ENCODE measurements around the gene NELFE.
"Not testable (repeated sequence)": the region's sequence is repeated elsewhere in the genome, so short reads cannot be mapped to it uniquely, and the experiment has no call there.

The NELFE gene, protein sequence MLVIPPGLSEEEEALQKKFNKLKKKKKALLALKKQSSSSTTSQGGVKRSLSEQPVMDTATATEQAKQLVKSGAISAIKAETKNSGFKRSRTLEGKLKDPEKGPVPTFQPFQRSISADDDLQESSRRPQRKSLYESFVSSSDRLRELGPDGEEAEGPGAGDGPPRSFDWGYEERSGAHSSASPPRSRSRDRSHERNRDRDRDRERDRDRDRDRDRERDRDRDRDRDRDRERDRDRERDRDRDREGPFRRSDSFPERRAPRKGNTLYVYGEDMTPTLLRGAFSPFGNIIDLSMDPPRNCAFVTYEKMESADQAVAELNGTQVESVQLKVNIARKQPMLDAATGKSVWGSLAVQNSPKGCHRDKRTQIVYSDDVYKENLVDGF

DNA sequence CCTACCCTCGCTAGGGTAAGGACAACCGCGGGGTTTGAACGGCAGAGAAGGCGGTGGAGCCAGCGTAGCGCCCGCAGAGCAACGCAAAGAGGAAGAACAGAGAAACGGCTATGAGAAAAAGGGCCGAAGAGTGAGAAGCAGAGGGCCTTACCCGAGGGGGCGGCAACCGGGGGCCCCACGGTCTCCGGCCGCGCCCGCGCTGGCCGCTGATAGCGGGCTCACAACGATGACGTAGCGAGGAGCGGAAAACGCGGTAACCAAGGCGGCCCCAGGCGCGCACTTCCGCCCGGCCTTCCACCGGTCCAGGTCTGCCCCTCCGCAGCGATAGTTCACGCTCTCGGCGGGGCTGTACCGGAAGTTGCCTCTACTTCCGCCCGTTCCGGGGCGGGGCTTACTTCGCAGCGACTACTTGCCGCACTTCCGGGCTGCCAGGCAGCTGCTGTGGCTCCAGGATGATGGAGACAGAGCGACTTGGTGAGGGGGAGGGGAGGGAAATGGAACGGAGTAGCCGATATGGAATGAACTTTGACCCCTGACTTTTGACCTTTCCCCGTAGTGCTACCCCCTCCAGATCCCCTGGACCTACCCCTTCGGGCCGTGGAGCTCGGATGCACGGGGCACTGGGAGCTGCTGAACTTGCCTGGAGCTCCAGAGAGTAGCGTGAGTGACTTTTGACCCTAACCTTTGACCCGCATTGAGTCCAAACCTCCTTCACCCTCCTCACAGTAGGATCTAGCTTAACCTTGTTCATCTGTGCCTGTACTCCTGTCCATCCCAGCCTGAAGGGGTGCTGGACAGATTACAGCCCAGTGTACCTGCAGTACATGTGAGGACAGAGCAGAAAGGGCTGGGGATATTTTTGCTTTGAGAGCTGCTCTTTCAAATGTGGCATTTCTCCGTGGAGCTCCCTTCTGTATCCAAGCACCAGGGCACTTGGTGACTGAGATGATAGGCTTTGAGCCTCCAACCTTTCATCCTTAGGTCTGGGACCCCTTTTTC, at the start of gene NELFE, which contains the start of gene SKIC2:
Gene NELFE, minus strand, starts transcription at position 231 of the 999 bp plus-strand sequence. CDS start 525 bp downstream, outside the sequence.
Gene SKIC2, plus strand, starts transcription at position 435 of the 999 bp plus-strand sequence. Its CDS starts 18 bp downstream, at position 453.
- peak within 1 kb of the TSS; percentile 87 for H3K4me3 ChIP-seq
- peak within 1 kb of the TSS; percentile 89 to 93 for H3K27ac ChIP-seq
- TF ChIP-seq, protein P1, sequence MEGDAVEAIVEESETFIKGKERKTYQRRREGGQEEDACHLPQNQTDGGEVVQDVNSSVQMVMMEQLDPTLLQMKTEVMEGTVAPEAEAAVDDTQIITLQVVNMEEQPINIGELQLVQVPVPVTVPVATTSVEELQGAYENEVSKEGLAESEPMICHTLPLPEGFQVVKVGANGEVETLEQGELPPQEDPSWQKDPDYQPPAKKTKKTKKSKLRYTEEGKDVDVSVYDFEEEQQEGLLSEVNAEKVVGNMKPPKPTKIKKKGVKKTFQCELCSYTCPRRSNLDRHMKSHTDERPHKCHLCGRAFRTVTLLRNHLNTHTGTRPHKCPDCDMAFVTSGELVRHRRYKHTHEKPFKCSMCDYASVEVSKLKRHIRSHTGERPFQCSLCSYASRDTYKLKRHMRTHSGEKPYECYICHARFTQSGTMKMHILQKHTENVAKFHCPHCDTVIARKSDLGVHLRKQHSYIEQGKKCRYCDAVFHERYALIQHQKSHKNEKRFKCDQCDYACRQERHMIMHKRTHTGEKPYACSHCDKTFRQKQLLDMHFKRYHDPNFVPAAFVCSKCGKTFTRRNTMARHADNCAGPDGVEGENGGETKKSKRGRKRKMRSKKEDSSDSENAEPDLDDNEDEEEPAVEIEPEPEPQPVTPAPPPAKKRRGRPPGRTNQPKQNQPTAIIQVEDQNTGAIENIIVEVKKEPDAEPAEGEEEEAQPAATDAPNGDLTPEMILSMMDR (IDR thresholded peaks at IDR 0.05) = no peak
- peak; percentile 99 for DNase-seq (ENCODE audit: low spot score)

DNA sequence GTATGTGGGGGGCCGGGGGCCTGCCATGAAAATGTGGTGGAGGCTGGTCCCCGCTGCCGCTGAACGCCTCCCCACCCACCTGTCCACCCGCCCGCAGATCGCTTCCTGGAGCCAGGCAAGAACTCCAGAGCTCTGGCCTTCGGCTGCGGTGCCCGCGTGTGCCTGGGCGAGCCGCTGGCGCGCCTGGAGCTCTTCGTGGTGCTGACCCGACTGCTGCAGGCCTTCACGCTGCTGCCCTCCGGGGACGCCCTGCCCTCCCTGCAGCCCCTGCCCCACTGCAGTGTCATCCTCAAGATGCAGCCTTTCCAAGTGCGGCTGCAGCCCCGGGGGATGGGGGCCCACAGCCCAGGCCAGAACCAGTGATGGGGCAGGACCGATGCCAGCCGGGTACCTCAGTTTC, 49.3 kb upstream of the NELFE start:
- H3K27ac ChIP-seq; H3K4me3 ChIP-seq; DNase-seq (ENCODE audit: low spot score): not testable (repeated sequence)

DNA sequence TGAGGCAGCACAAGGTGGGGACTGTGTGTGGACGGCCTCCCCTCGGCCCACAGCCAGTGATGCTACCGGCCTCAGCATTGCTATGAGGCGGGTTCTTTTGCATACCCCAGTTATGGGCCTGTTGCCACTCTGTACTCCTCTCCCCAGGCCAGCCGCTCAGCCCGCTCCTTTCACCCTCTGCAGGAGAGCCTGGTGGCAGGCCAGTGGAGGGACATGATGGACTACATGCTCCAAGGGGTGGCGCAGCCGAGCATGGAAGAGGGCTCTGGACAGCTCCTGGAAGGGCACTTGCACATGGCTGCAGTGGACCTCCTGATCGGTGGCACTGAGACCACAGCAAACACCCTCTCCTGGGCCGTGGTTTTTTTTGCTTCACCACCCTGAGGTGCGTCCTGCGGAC, 48.3 kb upstream of the NELFE start:
- H3K27ac ChIP-seq; H3K4me3 ChIP-seq; DNase-seq (ENCODE audit: low spot score): not testable (repeated sequence)

DNA sequence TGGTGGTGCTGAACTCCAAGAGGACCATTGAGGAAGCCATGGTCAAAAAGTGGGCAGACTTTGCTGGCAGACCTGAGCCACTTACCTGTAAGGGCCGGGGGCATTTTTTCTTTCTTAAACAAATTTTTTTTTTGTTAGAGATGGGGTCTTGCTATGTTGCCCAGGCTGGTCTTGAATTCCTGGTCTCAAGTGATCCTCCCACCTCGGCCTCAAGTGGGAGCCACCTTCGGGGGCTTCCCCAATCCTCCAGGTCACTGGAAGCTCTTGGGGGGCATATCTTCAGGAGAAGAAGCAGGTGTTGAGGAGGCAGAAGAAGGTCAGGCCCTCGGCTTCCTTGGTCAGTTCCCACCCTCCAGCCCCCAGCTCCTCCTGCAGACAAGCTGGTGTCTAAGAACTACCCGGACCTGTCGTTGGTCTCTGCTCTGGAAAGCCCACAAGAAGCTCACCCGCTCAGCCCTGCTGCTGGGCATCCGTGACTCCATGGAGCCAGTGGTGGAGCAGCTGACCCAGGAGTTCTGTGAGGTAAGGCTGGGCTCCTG, 47.3 kb upstream of the NELFE start:
- H3K27ac ChIP-seq; DNase-seq (ENCODE audit: low spot score); H3K4me3 ChIP-seq: not testable (repeated sequence)

DNA sequence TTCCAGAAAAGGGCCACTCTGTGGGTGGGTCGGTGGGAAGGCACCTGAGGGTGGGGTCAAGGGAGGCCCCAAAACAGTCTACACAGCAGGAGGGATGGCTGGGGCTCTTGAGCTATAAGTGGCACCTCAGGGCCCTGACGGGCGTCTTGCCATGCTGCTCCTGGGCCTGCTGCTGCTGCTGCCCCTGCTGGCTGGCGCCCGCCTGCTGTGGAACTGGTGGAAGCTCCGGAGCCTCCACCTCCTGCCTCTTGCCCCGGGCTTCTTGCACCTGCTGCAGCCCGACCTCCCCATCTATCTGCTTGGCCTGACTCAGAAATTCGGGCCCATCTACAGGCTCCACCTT, 46.7 kb upstream of the NELFE start:
- H3K4me3 ChIP-seq; H3K27ac ChIP-seq; DNase-seq (ENCODE audit: low spot score): not testable (repeated sequence)

DNA sequence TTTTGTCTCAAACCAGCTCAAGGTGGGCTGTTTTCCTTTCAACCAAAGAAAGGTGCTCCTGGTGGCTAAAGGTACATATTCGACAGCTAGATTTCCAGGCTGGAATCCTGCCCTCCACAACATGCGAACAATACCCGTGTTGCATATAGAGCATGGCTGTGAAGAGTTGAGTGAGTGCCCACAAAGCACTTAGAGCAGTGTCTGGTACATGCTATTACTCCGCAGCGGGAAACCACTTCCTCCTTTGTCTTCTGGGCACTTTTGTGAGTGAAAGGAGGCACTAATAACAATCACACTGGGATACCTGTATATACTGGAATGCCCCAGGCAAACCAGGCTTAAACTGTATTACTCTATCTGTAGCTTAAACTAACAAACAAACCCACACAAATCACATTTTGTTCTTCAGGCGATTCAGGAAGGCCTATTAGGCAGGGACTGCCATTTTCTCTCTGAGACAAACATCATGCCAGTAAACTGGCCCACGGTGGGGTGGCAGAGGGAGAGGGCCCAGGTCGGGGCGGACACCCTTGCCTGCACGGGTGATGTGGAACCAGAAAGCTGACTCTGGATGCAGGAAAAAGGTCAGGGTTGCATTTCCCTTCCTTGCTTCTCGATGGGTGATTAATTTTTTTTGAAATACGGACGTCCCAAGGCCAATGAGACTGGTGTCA, 46.2 kb upstream of the NELFE start:
- DNase-seq (ENCODE audit: low spot score); H3K27ac ChIP-seq: not testable (repeated sequence)

DNA sequence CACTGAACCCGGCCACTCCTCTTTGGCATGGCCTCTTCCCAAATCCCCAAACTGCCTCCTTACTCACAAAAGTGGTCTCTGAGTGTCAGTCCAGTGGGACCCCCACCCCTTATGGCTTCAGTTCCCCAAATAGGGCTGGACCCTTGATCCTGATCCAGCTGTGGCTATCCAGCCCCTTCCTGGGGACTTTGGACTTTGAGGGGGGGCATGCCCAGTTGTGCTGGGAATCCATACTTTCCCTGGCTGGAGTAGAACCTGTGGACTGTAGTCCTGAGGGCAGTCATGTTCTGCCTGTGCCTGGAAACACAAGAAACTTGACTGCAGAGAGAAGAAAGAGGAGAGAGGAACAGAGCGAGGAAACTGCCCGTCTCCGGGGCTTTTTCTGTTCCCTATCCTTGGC, 45.6 kb upstream of the NELFE start:
- not testable (repeated sequence) for H3K4me3 ChIP-seq; H3K27ac ChIP-seq; DNase-seq (ENCODE audit: low spot score)

More for the DNA sequence above, 46.2 kb upstream of the NELFE start:
- not testable (repeated sequence) for H3K4me3 ChIP-seq

DNA sequence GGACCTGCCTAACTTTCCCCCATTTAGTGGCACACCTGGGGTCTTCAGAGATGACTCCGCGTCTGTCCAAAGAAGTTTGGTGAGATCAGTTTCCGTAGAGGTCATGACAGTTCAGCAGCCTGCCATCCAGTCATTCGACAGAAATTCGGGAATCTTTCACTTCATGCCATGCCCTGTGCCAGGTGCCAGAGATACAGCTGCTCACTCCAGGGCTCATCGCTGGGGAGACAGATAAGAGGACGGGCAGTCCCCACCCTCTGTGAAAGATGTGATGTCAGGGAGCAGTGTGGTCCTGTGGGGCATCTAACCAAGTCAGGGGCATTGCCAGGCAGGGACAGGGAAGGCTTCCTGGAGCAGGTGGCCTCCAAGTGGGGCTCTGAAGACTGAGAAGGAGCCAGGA, 44.5 kb upstream of the NELFE start:
- H3K4me3 ChIP-seq; H3K27ac ChIP-seq; DNase-seq (ENCODE audit: low spot score): not testable (repeated sequence)

DNA sequence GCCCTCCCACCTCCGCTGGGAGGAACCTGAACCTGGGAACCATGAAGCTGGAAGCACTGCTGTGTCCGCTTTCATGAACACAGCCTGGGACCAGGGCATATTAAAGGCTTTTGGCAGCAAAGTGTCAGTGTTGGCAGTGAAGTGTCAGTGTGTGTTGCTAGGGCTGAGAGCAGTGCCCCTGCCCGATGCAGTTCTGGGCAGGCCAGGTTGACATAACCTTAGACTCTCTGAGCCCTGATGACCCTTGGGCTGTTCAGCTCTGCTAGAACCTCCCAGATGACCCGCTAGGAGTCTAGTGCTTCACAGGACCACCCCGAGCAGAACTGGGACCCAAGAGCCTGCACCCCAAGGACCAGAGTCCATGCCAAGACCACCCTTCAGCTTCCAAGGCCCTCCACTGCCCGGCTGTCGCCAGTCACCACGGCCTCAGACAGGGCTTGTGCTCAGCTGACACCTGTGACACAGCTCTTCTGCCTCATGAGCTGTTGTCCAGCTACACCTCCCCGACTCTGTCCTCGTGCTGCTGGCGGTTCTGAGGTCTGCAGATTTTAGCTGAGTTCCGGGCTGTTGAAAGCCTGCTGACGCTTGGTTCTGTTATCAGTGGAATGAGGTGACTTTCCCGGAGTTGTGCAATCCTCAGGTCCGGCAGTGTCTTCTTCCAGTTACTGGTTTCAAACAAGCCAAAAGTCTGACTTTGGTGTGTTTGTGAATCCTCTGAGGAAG, 43.9 kb upstream of the NELFE start:
- not testable (repeated sequence) for H3K27ac ChIP-seq; H3K4me3 ChIP-seq; DNase-seq (ENCODE audit: low spot score)

DNA sequence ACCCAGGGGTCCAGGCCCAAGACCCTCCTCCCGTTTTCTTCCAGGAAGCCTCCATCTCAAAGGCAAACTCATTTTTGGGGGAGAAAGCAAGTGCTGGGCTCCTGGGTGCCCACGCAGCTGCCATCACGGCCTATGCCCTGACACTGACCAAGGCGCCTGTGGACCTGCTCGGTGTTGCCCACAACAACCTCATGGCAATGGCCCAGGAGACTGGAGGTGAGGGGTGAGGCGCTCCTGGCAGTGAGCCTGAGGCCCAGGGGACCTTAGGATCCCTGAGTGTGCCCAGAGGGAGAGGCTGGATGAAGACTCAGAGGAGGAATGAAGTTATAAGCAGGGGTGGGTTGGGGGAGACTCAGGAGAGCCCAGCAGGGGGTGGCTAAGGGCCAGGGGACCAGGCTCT, 37.6 kb upstream of the NELFE start:
- not testable (repeated sequence) for H3K4me3 ChIP-seq; H3K27ac ChIP-seq; DNase-seq (ENCODE audit: low spot score)

DNA sequence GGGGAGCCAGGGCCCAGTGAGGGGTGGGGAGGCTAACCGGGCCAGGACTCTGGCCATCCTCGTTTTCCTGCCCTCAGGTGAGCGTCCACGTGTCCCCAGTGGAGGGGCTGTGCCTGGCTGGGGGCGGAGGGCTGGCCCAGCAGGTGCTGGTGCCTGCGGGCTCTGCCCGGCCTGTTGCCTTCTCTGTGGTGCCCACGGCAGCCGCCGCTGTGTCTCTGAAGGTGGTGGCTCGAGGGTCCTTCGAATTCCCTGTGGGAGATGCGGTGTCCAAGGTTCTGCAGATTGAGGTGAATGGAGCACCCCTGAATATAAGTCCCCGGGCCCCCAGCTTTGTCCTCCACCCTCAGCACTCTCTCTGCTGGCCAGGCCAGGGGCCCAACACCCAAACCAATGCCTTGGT, 35.6 kb upstream of the NELFE start:
- DNase-seq (ENCODE audit: low spot score) = not testable (repeated sequence)

DNA sequence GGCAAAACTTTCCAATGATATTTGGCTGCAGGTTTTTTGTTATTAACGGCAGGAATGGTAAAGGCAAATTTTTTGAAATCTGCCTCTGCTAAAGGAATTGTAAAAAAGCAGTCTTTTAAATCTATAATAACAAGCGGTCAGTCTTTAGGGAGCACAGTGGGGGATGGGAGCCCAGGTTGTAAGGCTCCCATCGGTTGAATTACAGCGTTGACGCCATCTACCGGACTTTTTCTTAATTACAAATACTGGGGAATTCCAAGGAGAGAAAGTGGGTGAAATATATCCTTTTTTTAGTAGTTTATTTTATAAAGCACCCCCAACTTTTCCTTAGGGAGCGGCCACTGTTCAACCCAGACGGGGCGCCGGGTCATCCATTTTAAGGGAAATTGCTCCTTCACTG, 30.6 kb upstream of the NELFE start:
- not testable (repeated sequence) for DNase-seq (ENCODE audit: low spot score); H3K27ac ChIP-seq; H3K4me3 ChIP-seq

More for the DNA sequence above, 35.6 kb upstream of the NELFE start:
- H3K4me3 ChIP-seq, H3K27ac ChIP-seq: not testable (repeated sequence)

DNA sequence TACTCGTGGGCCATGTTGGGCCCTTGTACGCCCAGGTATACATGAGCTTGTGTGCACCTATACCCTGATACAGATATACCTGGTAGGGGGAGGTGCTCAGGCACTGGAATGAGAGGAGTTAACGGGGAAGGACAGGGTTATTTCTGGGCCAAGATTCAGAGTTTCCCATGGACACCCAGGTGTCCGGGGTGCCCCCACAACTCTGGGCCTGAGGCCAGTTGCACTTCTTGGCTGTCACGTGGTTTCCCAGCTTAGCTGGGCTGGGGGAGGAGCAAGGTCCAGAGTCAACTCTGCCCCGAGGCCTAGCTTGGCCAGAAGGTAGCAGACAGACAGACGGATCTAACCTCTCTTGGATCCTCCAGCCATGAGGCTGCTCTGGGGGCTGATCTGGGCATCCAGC, 23.0 kb upstream of the NELFE start, which contains the start of gene C4A:
Gene C4A, plus strand, starts transcription at position 314 of the 400 bp plus-strand sequence. Its CDS starts 51 bp downstream, at position 365.
- not testable (repeated sequence) for DNase-seq (ENCODE audit: low spot score); H3K27ac ChIP-seq; H3K4me3 ChIP-seq

DNA sequence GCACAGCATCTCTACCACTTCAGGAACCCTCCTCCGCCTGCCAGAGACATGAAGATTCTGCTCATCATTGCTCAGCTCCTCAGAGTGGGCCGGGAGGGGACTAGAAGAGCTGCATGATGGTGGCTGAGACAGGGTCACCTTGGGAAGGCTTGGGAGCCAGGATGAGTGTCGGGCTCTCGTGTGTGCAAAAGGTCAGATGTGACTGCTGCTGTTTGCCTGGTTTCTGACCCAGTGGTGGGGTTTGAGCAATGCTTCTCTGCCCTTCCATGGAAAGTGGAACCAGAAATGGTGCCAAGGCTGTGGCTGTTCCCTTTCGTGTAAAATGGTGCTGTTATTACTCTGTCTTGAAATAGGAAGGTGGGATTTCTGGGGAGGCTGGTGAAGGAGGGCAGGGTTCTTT, 22.2 kb upstream of the NELFE start:
- H3K4me3 ChIP-seq = not testable (repeated sequence)

DNA sequence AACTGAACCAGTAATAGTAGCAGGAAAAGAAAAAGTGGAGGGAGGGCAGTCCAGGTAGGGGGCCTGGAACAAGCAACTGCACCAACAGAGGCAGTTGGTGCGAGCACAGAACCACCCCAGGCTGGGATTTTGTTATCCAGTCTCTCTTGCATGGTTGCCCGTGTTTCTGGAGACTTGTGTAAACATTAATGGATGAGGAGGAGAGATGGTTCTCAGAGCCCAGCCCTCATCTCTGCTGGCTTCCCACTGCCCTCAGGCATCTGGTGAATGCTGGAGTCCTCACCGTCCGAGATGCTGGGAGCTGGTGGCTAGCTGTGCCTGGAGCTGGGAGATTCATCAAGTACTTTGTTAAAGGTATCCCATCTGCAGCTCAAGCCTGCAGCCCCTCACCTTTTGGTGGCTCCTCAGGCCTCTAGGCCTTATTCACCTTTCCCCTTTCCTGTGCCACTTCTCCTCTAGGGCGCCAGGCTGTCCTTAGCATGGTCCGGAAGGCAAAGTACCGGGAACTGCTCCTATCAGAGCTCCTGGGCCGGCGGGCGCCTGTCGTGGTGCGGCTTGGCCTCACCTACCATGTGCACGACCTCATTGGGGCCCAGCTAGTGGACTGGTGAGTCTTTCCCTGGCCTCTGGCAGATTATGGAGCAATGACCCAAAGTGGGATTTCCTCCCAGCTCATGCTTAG, 21.6 kb upstream of the NELFE start:
- H3K27ac ChIP-seq, H3K4me3 ChIP-seq: not testable (repeated sequence)
- peak; percentile 66 for DNase-seq (ENCODE audit: low spot score)

More for the DNA sequence above, 22.2 kb upstream of the NELFE start:
- H3K27ac ChIP-seq; DNase-seq (ENCODE audit: low spot score): not testable (repeated sequence)

All from coronary artery (tissue), 2 donors.